HG03520 (cell line): ENCODE data around the gene TFPI.
"Not testable (repeated sequence)": the region's sequence is repeated elsewhere in the genome, so short reads cannot be mapped to it uniquely, and the experiment has no call there.

ENCODE experiments used
- ATAC-seq: cut with Tn5 transposase; IDR thresholded peaks from one replicate; pipeline ENCODE4 v1.9.1; 2021; ENCODE audit warnings: mild to moderate bottlenecking, moderate library complexity; ENCODE audit not compliant: unreplicated experiment

Gene TFPI

GRCh38 chr2:187529248-187529976 is 24.8 kb downstream of the TFPI start:
- no peak for ATAC-seq

DNA sequence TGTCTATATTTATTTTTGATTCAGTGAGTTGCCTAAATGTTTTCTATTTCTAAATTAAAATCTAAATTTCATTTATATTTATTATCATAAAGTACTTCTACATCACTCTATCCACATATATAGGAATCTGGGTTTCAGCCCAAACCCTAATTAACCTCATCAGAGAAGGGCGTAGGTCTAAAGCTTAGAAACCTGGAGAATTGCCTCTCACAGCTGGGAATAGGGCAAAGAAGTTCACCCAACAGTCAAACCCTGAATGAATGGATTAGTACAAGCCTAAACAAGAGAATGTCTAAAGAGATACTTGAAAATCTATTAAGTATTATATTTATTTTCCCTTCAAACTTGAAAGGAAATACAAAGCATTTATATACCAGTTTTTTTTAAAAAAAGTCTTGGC is 26.2 kb downstream of the TFPI start:
- no peak for ATAC-seq

- ATAC-seq = no peak
Measured at GRCh38 chr2:187527262-187527661, 27.0 kb downstream of the TFPI start.

DNA sequence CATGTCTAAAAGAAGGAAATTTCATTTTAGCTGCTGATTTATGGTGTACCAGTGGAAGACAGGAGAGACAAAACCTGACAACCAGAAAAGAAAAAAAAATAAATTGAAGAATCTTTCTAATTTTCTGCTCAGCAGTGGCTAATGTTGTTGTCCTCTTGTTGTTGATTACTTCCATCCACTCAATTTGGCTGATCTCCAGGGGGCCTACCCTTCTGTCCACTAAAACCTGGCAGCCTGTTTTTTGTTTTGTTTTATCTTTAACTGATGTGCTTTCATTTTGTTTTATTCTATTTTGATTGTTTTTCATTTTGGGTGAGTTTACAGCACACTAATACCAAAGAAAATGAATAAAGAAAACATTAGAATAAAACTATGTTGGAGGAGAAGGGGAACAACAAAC is 27.4 kb downstream of the TFPI start:
- no peak for ATAC-seq

GRCh38 chr2:187525163-187525900 is 28.9 kb downstream of the TFPI start:
- ATAC-seq = no peak

GRCh38 chr2:187523325-187523724 is 30.9 kb downstream of the TFPI start:
- ATAC-seq = no peak

DNA sequence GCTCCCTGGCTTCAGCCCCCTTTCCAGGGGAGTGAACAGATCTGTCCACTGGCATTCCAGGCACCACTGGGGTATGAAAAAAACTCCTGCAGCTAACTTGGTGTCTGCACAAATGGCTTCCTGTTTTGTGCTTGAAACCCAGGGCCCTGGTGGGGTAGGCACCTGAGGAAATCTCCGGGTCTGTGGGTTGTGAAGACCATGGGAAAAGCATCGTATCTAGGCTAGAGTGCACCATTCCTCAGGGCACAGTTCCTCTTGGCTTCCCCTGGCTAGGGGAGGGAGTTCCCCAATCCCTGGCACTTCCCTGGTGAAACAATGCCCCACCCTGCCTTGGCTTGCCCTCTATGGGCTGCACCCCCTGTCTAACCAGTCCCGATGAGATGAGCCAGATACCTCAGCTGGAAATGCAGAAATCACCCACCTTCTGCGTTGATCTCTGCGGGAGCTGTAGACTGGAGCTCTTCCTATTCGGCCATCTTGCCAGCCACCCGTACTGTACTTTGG is 34.1 kb downstream of the TFPI start:
- ATAC-seq = no peak

GRCh38 chr2:187519419-187520120 is 34.7 kb downstream of the TFPI start:
- no peak for ATAC-seq

- ATAC-seq = not testable (repeated sequence)
Measured at GRCh38 chr2:187517750-187518361, 36.4 kb downstream of the TFPI start.

- not testable (repeated sequence) for ATAC-seq
Measured at GRCh38 chr2:187516630-187517510, 37.4 kb downstream of the TFPI start.

- no peak for ATAC-seq
Measured at GRCh38 chr2:187514930-187515329, 39.3 kb downstream of the TFPI start.

- not testable (repeated sequence) for ATAC-seq
Measured at GRCh38 chr2:187514235-187514829, 39.9 kb downstream of the TFPI start.

- ATAC-seq = not testable (repeated sequence)
Measured at GRCh38 chr2:187513460-187514234, 40.6 kb downstream of the TFPI start.

DNA sequence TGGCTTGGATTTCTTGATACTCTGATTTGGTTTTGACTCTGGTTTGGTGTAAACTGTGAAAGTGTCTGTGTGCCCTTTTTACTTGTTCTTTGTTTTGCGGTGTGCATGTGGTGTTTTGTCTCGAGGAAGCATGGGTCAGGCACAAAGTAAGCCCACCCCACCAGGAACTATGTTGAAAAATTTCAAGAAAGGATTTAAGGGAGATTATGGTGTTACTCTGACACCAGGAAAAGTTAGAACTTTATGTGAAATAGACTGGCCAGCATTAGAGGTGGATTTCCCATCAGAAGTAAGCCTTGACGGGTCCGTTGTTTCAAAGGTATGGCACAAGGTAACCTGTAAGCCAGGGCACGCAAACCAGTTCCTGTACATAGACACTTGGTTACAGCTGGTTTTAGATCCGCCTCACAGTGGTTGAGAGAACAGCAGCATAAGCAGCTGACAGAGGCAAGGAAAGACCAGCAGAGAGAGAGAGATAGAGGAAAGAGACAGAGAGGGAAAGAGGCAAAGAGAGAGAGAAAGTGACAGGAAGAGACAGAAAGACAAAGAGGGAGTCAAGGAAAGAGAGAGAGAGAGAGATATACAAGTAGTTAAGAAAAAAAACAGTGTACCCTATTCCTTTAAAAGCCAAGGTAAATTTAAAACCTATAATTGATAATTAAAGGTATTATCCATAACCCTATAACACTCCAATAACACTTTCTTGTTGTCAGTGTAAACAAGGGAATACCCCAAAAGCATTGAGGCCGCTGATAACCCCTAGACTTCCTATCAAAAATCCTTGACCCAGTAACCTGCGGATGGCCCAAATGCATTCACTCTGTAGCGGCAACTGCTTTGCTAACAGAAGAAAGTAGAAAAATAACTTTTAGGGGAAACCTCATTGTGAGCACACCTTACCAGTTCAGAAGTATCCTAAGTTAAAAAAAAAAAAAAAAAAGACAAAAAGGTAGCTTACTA is 42.6 kb downstream of the TFPI start:
- ATAC-seq = no peak

DNA sequence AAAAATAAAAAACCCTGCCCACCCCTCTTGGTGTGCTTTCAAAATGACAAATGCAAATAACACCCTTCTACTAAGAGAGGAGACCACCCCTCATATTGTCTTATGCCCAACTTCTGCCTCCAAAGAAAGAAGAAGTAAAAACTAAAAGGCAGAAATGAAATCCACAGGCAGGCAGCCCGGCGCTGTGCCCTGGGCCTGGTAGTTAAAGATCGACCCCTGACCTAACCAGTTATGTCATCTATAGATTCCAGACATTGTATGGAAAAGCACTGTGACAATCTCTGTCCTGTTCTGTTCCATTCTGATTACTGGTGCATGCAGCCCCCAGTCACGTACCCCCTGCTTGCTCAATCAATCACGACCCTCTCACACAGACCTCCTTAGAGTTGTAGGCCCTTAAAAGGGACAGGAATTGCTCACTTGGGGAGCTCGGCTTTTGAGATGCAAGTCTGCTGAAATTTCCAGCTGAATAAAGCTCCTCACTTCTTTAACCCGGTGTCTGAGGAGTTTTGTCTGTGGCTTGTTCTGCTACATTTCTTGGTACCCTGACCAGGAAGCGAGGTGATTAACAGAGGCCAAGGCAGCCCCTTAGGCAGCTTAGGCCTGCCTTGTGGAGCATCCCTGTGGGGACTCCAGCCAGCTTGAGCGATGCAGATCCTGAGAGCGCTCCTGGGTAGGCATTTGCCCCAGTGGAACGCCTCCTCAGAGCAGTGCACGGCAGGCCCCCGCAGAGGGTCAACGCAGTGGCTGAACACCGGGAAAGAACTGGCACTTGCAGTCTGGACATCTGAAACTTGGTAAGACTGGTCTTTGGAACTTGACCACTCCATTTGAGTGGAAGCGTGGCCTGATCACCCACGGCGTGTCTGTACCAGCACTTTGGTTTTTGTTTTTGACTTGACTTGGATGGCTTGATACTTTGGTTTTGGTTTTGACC is 43.5 kb downstream of the TFPI start:
- not testable (repeated sequence) for ATAC-seq

GRCh38 chr2:187509667-187510417 is 44.4 kb downstream of the TFPI start:
- no peak for ATAC-seq
